Caco-2 (cell line): ENCODE data around the gene NAP1L4. TPM values are rescaled to one million over a fixed set of nuclear protein-coding genes. Genes with fewer than 3 reads are reported as not detected.
A peak's percentile ranks its signal among the peaks of the same experiment; 100 is the strongest.

ENCODE experiments used
- BruUV-seq: library from RNA; stranded (reverse); fragments of 400-500 nt; replicated peaks from 2 replicates; lab custom pipeline; 2021; lab: Mats Ljungman, UMichigan
- CTCF ChIA-PET: fragments of 300-600 bp; sonication (Branson Sonifier 250); formaldehyde crosslinking; loops from one replicate; lab custom pipeline; 2022; ENCODE audit warnings: antibody characterized with exemption; lab: Charles Lee
- POLR2A ChIA-PET: fragments of 300-600 bp; sonication (Branson Sonifier 250); formaldehyde crosslinking; loops from one replicate; lab custom pipeline; 2022; ENCODE audit warnings: antibody characterized with exemption; lab: Charles Lee
- DNase-seq, 2 experiments: peaks; one replicate each; pipeline versions ENCODE4 v3.0.0 to v3.0.0-alpha.2; 2020 to 2022
- H3K27me3 ChIP-seq: replicated peaks from 2 replicates; pipeline ENCODE4 v1.6.0; 2011; ENCODE audit warnings: low read length; ENCODE audit not compliant: control insufficient read depth, insufficient read depth
- H3K36me3 ChIP-seq: 2 replicates; pipeline ENCODE4 v1.5.1; 2011; ENCODE audit warnings: low read length; ENCODE audit not compliant: control insufficient read depth, insufficient read depth
- H3K4me1 ChIP-seq: fragments of 250-450 bp; sonication (Bioruptor Pico); 2 replicates; pipeline ENCODE4 v1.5.1; 2020; ENCODE audit warnings: mild to moderate bottlenecking
- H3K4me3 ChIP-seq: 2 replicates; pipeline ENCODE4 v1.5.1; 2011; ENCODE audit warnings: low read depth, mild to moderate bottlenecking, control low read depth, low read length
- H3K9me3 ChIP-seq: fragments of 250-450 bp; sonication (Bioruptor Pico); 2 replicates; pipeline ENCODE4 v1.5.1; 2020; ENCODE audit warnings: mild to moderate bottlenecking, moderate library complexity
- H3K27ac Mint-ChIP-seq: one replicate; pipeline ENCODE4 v1.8.0; 2022; ENCODE audit warnings: mixed read lengths; ENCODE audit not compliant: unreplicated experiment
- H3K27me3 Mint-ChIP-seq: one replicate; pipeline ENCODE4 v1.8.0; 2022; ENCODE audit warnings: mixed read lengths; ENCODE audit not compliant: insufficient read depth, unreplicated experiment
- H3K36me3 Mint-ChIP-seq: one replicate; pipeline ENCODE4 v1.8.0; 2022; ENCODE audit warnings: mild to moderate bottlenecking, mixed read lengths; ENCODE audit not compliant: insufficient read depth, unreplicated experiment
- H3K4me1 Mint-ChIP-seq: one replicate; pipeline ENCODE4 v1.8.0; 2022; ENCODE audit warnings: low read depth, mixed read lengths; ENCODE audit not compliant: unreplicated experiment
- H3K4me3 Mint-ChIP-seq: one replicate; pipeline ENCODE4 v1.8.0; 2022; ENCODE audit warnings: mild to moderate bottlenecking, moderate library complexity, mixed read lengths; ENCODE audit not compliant: unreplicated experiment
- H3K9me3 Mint-ChIP-seq: one replicate; pipeline ENCODE4 v1.8.0; 2022; ENCODE audit warnings: mixed read lengths; ENCODE audit not compliant: unreplicated experiment
- intact Hi-C: fragments of 100-400 bp; cut with micrococcal nuclease; formaldehyde crosslinking; loops from one replicate; pipeline ENCODE4 v1.10.0; 2022; ENCODE audit not compliant: unreplicated experiment
- total RNA-seq: library from RNA; stranded (reverse); gene quantifications from 2 replicates; pipeline ENCODE4 v1.2.3, GENCODE V29; 2022
- TF ChIP-seq, protein P1 (sequence below), 2 experiments: fragments of 200-600 bp in 1 of 2; IDR thresholded peaks; 1 replicate in 1 of 2; 2 replicates in 1 of 2; pipeline versions ENCODE4 v1.5.1 to v1.8.0; 2011 to 2022; ENCODE audit warnings: antibody characterized with exemption in 1 of 2, control low read depth in 1 of 2, inconsistent platforms in 1 of 2, low read depth in 1 of 2, low read length in 1 of 2, mild to moderate bottlenecking in 1 of 2, moderate library complexity in 1 of 2; ENCODE audit not compliant: insufficient read depth in 1 of 2, severe bottlenecking in 1 of 2, unreplicated experiment in 1 of 2

NAP1L4 gene
- total RNA-seq, 1 experiment from 2014 or later = 215 TPM

GRCh38 chr11:2911088-2911784 is 80.9 kb downstream of the NAP1L4 start:
- Mint-ChIP-seq H3K36me3 (peaks cover 18% of the 10 kb centered on the region), H3K4me1 (peaks cover 22% of the 10 kb centered on the region), H3K4me3 (no peak overlapping the region), H3K9me3 (no peaks in the 10 kb centered on the region), H3K27me3 (no peaks in the 10 kb centered on the region), H3K27ac (peak overlapping the region; percentile 80)
- intact Hi-C loops = loop anchor here (10.0 kb wide), 1 partner anchor 706 kb away; no protein-coding TSS in a partner anchor
- TF ChIP-seq, protein P1, sequence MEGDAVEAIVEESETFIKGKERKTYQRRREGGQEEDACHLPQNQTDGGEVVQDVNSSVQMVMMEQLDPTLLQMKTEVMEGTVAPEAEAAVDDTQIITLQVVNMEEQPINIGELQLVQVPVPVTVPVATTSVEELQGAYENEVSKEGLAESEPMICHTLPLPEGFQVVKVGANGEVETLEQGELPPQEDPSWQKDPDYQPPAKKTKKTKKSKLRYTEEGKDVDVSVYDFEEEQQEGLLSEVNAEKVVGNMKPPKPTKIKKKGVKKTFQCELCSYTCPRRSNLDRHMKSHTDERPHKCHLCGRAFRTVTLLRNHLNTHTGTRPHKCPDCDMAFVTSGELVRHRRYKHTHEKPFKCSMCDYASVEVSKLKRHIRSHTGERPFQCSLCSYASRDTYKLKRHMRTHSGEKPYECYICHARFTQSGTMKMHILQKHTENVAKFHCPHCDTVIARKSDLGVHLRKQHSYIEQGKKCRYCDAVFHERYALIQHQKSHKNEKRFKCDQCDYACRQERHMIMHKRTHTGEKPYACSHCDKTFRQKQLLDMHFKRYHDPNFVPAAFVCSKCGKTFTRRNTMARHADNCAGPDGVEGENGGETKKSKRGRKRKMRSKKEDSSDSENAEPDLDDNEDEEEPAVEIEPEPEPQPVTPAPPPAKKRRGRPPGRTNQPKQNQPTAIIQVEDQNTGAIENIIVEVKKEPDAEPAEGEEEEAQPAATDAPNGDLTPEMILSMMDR (IDR thresholded peaks at IDR 0.05; ENCODE audit: insufficient read depth in 1 of 2, low read depth in 1 of 2, low read length in 1 of 2, severe bottlenecking in 1 of 2, unreplicated experiment in 1 of 2) = no peak
- Histone ChIP-seq H3K4me3 (no peak overlapping the region), H3K27me3 (no peaks in the 10 kb centered on the region), H3K4me1 (peaks cover 33% of the 10 kb centered on the region), H3K9me3 (no peaks in the 10 kb centered on the region), H3K36me3 (no peaks in the 10 kb centered on the region)
- POLR2A ChIA-PET = interaction anchor here (0.6 kb wide), 1 partner anchor 179 kb away, joined by 5 read pairs; no protein-coding TSS in a partner anchor
- DNase-seq = no peak
- BruUV-seq = no TSS peak
- CTCF ChIA-PET = interaction anchor here (1.0 kb wide), 1 partner anchor 378 kb away, joined by 3 read pairs; no protein-coding TSS in a partner anchor

DNA sequence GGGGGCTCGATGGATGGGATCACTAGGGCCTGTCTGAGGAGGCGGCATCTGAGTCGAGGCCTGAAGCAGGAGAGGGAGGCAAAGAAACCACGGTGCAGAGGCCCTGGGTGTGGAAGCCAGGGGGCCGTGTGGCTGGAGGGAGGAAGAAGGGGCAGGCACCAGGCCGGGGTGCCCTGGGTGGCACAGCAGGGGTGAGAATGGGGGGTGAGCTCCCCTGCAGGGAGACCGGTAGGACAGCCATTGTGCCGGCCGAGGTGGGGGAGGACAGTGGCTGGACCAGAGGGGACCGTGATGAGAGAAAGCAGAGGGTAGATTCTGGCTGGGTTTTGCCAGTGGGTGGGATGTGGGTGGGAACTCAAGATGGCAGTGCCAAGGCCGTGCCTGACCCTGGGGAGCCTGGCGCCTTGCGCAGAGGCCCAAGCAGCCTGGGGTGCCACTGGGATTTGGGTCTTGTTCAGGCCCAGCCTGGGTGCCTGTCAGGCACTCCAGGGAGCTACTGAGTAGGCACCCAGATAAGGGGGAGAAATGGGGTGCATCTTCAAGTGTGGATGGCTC is 81.7 kb downstream of the NAP1L4 start:
- peaks cover 33% of the 10 kb centered on the region for H3K4me1 ChIP-seq
- DNase-seq = no peak
- no TSS peak for BruUV-seq
- TF ChIP-seq, protein P1 (IDR thresholded peaks at IDR 0.05; ENCODE audit: insufficient read depth in 1 of 2, low read depth in 1 of 2, low read length in 1 of 2, severe bottlenecking in 1 of 2, unreplicated experiment in 1 of 2) = no peak
- peak overlapping the region; percentile 80 for H3K27ac Mint-ChIP-seq
- POLR2A ChIA-PET = interaction anchor here (0.6 to 0.8 kb wide), 2 partner anchors 20 to 180 kb away, joined by 3 to 5 read pairs; no protein-coding TSS in a partner anchor
- no peak overlapping the region for H3K4me3 ChIP-seq
- H3K27me3 Mint-ChIP-seq = no peaks in the 10 kb centered on the region
- H3K9me3 Mint-ChIP-seq = peaks cover 6% of the 10 kb centered on the region
- CTCF ChIA-PET = no interaction called here
- H3K4me1 Mint-ChIP-seq = peaks cover 22% of the 10 kb centered on the region
- peaks cover 21% of the 10 kb centered on the region for H3K36me3 Mint-ChIP-seq
- no peak overlapping the region for H3K4me3 Mint-ChIP-seq
- intact Hi-C loops = loop anchor here (10.0 kb wide), 1 partner anchor 706 kb away; no protein-coding TSS in a partner anchor
- no peaks in the 10 kb centered on the region for H3K27me3 ChIP-seq
- H3K36me3 ChIP-seq = no peaks in the 10 kb centered on the region
- H3K9me3 ChIP-seq = no peaks in the 10 kb centered on the region

GRCh38 chr11:2909133-2909902 is 82.8 kb downstream of the NAP1L4 start:
- Histone ChIP-seq H3K4me1 (peaks cover 40% of the 10 kb centered on the region), H3K27me3 (no peaks in the 10 kb centered on the region), H3K9me3 (peaks cover 3% of the 10 kb centered on the region; the same call in 1 of the 2 replicates), H3K36me3 (no peaks in the 10 kb centered on the region; the same call in 1 of the 2 replicates), H3K4me3 (no peak overlapping the region)
- TF ChIP-seq, protein P1 (IDR thresholded peaks at IDR 0.05; ENCODE audit: insufficient read depth in 1 of 2, low read depth in 1 of 2, low read length in 1 of 2, severe bottlenecking in 1 of 2, unreplicated experiment in 1 of 2) = no peak
- Mint-ChIP-seq H3K36me3 (peaks cover 28% of the 10 kb centered on the region), H3K9me3 (peaks cover 18% of the 10 kb centered on the region), H3K27me3 (no peaks in the 10 kb centered on the region), H3K4me1 (peaks cover 30% of the 10 kb centered on the region), H3K4me3 (no peak overlapping the region), H3K27ac (no peak overlapping the region)
- intact Hi-C loops = no loop called here
- ChIA-PET CTCF (no interaction called here), POLR2A (no interaction called here)
- no peak for DNase-seq
- no TSS peak for BruUV-seq
